HEK293 (cell line): Measurements from ENCODE around the gene SEMA3F.

ENCODE experiments used
- CTCF ChIA-PET: fragments of 350-600 bp; formaldehyde crosslinking; extraction: SDS; loops from one replicate; lab custom pipeline; 2021; ENCODE audit warnings: antibody characterized with exemption; lab: Yijun Ruan, JAX
- POLR2A ChIA-PET: fragments of 300-600 bp; formaldehyde crosslinking; extraction: SDS; loops from one replicate; lab custom pipeline; 2020; ENCODE audit warnings: antibody characterized with exemption, inconsistent platforms; lab: Yijun Ruan, JAX
- H3K27ac ChIP-seq: fragments of 200-500 bp; sonication (Bioruptor generic); 2 replicates; pipeline ENCODE4 v1.5.1; 2014; ENCODE audit warnings: low read depth, low read length, control low read depth, inconsistent platforms; ENCODE audit errors: extremely low read depth
- H3K36me3 ChIP-seq, 2 experiments: fragments of 200-500 bp in 1 of 2; sonication (Bioruptor generic) in 1 of 2; 1 replicate in 1 of 2; 2 replicates in 1 of 2; pipeline ENCODE4 v1.5.1; 2014 to 2017; ENCODE audit warnings: inconsistent platforms in 2 of 2, low read length in 2 of 2; ENCODE audit not compliant: control insufficient read depth in 2 of 2, insufficient read depth in 1 of 2
- H3K4me1 ChIP-seq: fragments of 200-500 bp; sonication (Bioruptor generic); 2 replicates; pipeline ENCODE4 v1.5.1; 2014; ENCODE audit warnings: mild to moderate bottlenecking, low read length, inconsistent platforms; ENCODE audit not compliant: control insufficient read depth, insufficient read depth
- H3K4me3 ChIP-seq: 2 replicates; pipeline ENCODE4 v1.5.1; 2011; ENCODE audit warnings: low read depth, mild to moderate bottlenecking, control low read depth, low read length, moderate library complexity
- H3K9me3 ChIP-seq: fragments of 200-500 bp; sonication (Bioruptor generic); 2 replicates; pipeline ENCODE4 v1.5.1; 2014; ENCODE audit warnings: low read depth, low read length, inconsistent platforms; ENCODE audit not compliant: control insufficient read depth, insufficient read depth
- FEZF1 ChIP-seq: fragments of 450-650 bp; formaldehyde crosslinking; IDR thresholded peaks from 2 replicates; pipeline ENCODE4 v1.5.1; 2016; ENCODE audit warnings: missing biosample characterization, missing genetic modification characterization
- HIC1 ChIP-seq: fragments of 450-650 bp; formaldehyde crosslinking; IDR thresholded peaks from 2 replicates; pipeline ENCODE4 v1.5.1; 2016; ENCODE audit warnings: missing biosample characterization, missing genetic modification characterization
- SALL2 ChIP-seq: fragments of 450-650 bp; formaldehyde crosslinking; IDR thresholded peaks from 2 replicates; pipeline ENCODE4 v1.5.0; 2017; ENCODE audit warnings: missing biosample characterization, mild to moderate bottlenecking, missing genetic modification characterization, borderline replicate concordance
- SCRT1 ChIP-seq: fragments of 450-650 bp; formaldehyde crosslinking; IDR thresholded peaks from 2 replicates; pipeline ENCODE4 v1.5.1; 2016; ENCODE audit warnings: missing biosample characterization, missing genetic modification characterization, borderline replicate concordance
- ZEB2 ChIP-seq: fragments of 450-650 bp; formaldehyde crosslinking; IDR thresholded peaks from 2 replicates; pipeline ENCODE4 v1.5.1; 2016; ENCODE audit warnings: missing biosample characterization, missing genetic modification characterization
- ZFP41 ChIP-seq: fragments of 450-650 bp; formaldehyde crosslinking; IDR thresholded peaks from 2 replicates; pipeline ENCODE4 v1.5.1; 2016; ENCODE audit warnings: missing biosample characterization, missing genetic modification characterization, borderline replicate concordance
- ZNF174 ChIP-seq: fragments of 450-650 bp; formaldehyde crosslinking; IDR thresholded peaks from 2 replicates; pipeline ENCODE4 v1.5.0; 2017; ENCODE audit warnings: missing biosample characterization, mild to moderate bottlenecking, missing genetic modification characterization
- ZNF280C ChIP-seq: fragments of 450-650 bp; formaldehyde crosslinking; IDR thresholded peaks from 2 replicates; pipeline ENCODE4 v1.5.1; 2016; ENCODE audit warnings: missing biosample characterization, missing genetic modification characterization
- ZNF280D ChIP-seq: fragments of 450-650 bp; formaldehyde crosslinking; IDR thresholded peaks from 2 replicates; pipeline ENCODE4 v1.5.1; 2016; ENCODE audit warnings: missing biosample characterization, missing genetic modification characterization
- ZNF488 ChIP-seq: fragments of 450-650 bp; formaldehyde crosslinking; IDR thresholded peaks from 2 replicates; pipeline ENCODE4 v1.5.1; 2016; ENCODE audit warnings: missing biosample characterization, missing genetic modification characterization
- ZNF513 ChIP-seq: fragments of 450-650 bp; IDR thresholded peaks from 2 replicates; pipeline ENCODE4 v1.5.1; 2018; ENCODE audit warnings: missing biosample characterization, missing genetic modification characterization
- ZNF514 ChIP-seq: fragments of 450-650 bp; formaldehyde crosslinking; IDR thresholded peaks from 2 replicates; pipeline ENCODE4 v1.5.1; 2016; ENCODE audit warnings: missing biosample characterization, missing genetic modification characterization
- ZNF555 ChIP-seq: fragments of 450-650 bp; formaldehyde crosslinking; conservative IDR thresholded peaks from 2 replicates; pipeline ENCODE4 v1.5.1; 2017; ENCODE audit warnings: missing biosample characterization, mild to moderate bottlenecking, missing genetic modification characterization, inconsistent platforms
- ZNF596 ChIP-seq: fragments of 450-650 bp; IDR thresholded peaks from 2 replicates; pipeline ENCODE4 v1.5.0; 2018; ENCODE audit warnings: missing biosample characterization, mild to moderate bottlenecking, missing genetic modification characterization, moderate library complexity
- ZNF610 ChIP-seq: fragments of 450-650 bp; formaldehyde crosslinking; IDR thresholded peaks from 2 replicates; pipeline ENCODE4 v1.5.1; 2016; ENCODE audit warnings: missing biosample characterization, missing genetic modification characterization, borderline replicate concordance
- ZNF791 ChIP-seq: fragments of 450-650 bp; formaldehyde crosslinking; IDR thresholded peaks from 2 replicates; pipeline ENCODE4 v1.5.1; 2016; ENCODE audit warnings: missing biosample characterization, missing genetic modification characterization

Gene SEMA3F

GRCh38 chr3:50212971-50213370 lies 57.8 kb downstream of the SEMA3F start (continued):
- TF ChIP-seq ZNF280D (tag by site-specific recombination) (no peak), ZNF610 (tag by site-specific recombination) (no peak), ZNF488 (tag by site-specific recombination) (no peak), HIC1 (tag by site-specific recombination) (no peak)

DNA sequence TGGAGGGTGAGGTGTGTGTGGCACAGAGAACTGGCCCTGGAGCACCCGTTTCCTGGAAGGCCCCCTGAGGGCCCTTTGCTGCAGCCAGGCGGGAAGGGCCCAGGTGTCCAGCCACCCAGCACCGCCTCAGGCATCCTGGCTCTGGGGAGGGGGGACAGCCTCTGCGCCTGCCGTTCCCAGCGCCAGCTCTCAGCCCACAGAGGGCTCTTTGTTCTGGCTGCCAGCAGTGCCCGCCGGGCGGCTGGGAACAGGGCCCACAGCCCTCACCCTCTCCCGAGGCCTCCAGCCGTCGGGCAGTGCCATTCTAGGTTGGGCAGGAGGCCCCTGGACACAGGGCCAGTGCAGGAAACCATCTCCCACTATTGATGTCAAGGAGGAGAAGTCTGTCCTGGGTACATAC lies 58.2 kb downstream of the SEMA3F start:
- Histone ChIP-seq H3K27ac (no peak overlapping the region), H3K4me1 (no peaks in the 10 kb centered on the region), H3K9me3 (no peaks in the 10 kb centered on the region), H3K4me3 (no peak overlapping the region), H3K36me3 (peaks cover 0 to 2% of the 10 kb centered on the region in 2 experiments; a peak in 1 of 3 replicates)
- ChIA-PET POLR2A (no interaction called here), CTCF (interaction anchor here (0.6 to 17.6 kb wide), 2 partner anchors 20 to 59 kb away, joined by 3 to 237 read pairs; partner anchors contain the start of gene GNAT1)
- no peak for TF ChIP-seq ZNF514
- no peak for TF ChIP-seq FEZF1 (tag by site-specific recombination)
- TF ChIP-seq ZNF791 (tag by site-specific recombination) = no peak
- no peak for TF ChIP-seq ZNF596
- TF ChIP-seq ZEB2 (tag by site-specific recombination) = no peak
- TF ChIP-seq SCRT1 (tag by site-specific recombination) = no peak
- TF ChIP-seq ZNF280C = no peak
- TF ChIP-seq ZFP41 (tag by site-specific recombination) = no peak
- no peak for TF ChIP-seq ZNF555 (tag by site-specific recombination)
- no peak for TF ChIP-seq ZNF513
- no peak for TF ChIP-seq ZNF174 (tag by site-specific recombination)
- no peak for TF ChIP-seq SALL2
- TF ChIP-seq, all 188 proteins: peak for 0
